GM18505 (cell line): ENCODE data around the gene MSX1.

Experiments used
- ATAC-seq: cut with Tn5 transposase; IDR thresholded peaks from one replicate; pipeline ENCODE4 v1.9.1; 2021; ENCODE audit not compliant: unreplicated experiment
- POLR2A ChIP-seq: IDR thresholded peaks from 4 replicates; pipeline ENCODE4 v1.6.1; 2011; ENCODE audit warnings: borderline replicate concordance; ENCODE audit not compliant: insufficient read depth, insufficient read length; ENCODE audit errors: extremely low read depth

Gene MSX1

GRCh38 chr4:4866866-4867374 is 7.5 kb downstream of the MSX1 start:
- no peak for ATAC-seq
- no peak for TF ChIP-seq POLR2A

- no peak for TF ChIP-seq POLR2A
- ATAC-seq, result no peak
Measured at GRCh38 chr4:4867375-4868039, 8.0 kb downstream of the MSX1 start.

- TF ChIP-seq POLR2A, result no peak
- no peak for ATAC-seq
Measured at GRCh38 chr4:4868040-4868757, 8.7 kb downstream of the MSX1 start.

GRCh38 chr4:4868758-4869723 is 9.6 kb downstream of the MSX1 start:
- TF ChIP-seq POLR2A, result no peak
- no peak for ATAC-seq

DNA sequence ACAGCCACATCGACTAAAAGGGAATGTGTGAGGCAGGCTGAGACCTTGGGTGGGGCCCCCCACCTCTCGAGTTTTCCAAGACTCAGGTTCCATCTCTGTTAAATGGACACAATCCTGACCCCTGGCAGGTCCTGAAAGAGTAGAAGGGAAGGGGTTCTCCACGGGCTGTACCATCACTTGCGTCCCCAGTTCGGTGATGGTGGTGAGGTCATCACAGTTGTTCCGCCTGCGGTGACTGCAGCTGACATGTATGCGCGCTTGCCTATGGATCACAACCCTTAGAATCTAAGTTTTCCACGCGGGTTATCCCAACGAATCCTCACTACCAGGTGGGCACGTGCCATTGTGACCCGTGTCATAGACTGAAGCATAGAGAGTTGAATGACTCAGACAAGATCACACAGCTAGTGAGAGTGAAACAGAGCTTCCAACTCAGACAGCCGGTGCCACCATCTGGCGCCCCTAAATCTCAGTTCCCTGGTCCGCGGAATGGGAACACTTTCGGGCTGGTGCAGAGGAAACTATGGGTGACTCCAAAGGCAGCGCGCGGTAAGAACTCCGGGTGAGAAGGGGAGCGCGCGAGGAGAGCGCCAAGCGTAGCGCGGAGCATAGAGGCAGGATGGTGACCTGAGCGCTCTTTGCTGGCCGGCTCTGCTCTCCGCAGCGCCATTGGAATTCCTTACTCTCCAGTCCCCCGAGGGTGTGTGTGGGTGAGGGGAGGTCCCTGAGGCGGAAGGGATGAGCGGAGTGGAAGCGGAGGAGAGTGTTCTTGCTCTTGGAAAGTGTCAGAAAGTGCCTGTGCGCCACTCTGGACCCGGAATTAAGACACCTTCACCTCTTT is 10.5 kb downstream of the MSX1 start:
- no peak for ATAC-seq
- TF ChIP-seq POLR2A, result no peak

DNA sequence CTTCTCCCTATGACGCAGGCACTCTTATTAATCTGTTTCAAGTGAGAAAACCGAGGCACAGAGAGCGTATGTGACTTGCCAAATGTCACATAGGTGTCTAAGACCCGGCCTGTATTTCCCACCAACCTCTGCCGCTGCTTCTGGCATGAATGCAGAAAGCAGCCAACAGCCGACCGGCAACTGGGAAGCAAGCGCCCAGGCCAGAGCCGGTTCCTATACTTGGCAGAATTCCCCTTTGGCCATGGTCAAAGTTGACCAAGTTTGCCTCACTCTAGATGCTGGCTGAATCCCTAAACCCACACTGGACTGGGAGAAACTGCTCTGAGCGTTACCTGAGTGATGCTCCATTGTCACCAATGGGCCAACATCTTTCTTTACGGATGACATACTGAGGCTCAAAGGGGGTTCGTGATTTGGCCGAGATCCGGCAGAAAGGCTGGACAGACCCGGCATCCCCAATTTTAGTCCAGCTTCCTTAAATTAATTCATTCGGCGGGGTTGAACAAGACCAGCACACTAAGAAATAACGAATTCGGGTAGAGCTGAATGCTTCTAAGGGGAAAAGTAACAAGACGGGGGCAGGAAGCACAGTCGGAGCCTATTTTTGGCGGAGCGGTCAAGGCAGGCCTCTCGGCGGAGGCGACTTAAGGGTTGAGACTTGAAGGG is 11.2 kb downstream of the MSX1 start:
- no peak for TF ChIP-seq POLR2A
- ATAC-seq, result no peak

GRCh38 chr4:4871242-4871572 is 11.7 kb downstream of the MSX1 start:
- no peak for TF ChIP-seq POLR2A
- no peak for ATAC-seq

DNA sequence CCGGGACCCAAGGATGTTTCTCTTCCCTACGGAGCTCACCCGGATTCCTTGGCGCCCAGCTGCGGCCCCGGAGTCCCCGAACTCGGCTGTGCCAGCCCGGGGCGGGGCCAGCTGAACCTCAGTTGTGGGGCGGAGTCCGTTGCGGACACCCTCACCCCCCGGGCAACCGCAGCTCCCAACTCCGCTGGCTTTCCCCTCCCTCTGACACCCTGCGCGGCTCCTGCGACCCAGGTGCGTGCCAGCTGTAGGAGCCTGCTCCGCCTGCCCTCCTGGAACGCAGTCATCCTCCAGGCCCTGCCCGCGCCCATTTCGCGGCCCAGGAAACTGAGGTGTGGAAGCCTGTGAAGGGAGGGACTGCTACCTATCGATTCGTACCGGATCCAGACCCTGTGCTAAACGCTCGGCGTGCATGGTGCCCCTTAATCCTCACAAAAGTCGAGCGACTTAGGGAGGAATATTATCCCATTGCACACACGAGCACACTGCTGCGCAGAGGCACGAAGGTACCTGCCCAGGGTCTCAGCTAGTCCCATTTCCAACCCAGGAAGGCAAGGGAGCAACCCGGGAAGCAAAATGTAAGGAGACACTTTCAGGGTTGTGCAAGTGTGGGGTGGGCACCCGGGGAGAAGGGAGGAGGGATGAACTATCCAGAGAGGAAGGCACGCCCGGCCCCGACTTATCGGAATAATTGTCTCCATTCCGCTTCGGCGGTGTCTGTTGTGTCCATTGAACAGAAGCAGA is 12.3 kb downstream of the MSX1 start:
- no peak for ATAC-seq
- no peak for TF ChIP-seq POLR2A

GRCh38 chr4:4872314-4872903 is 12.9 kb downstream of the MSX1 start:
- no peak for ATAC-seq
- no peak for TF ChIP-seq POLR2A

DNA sequence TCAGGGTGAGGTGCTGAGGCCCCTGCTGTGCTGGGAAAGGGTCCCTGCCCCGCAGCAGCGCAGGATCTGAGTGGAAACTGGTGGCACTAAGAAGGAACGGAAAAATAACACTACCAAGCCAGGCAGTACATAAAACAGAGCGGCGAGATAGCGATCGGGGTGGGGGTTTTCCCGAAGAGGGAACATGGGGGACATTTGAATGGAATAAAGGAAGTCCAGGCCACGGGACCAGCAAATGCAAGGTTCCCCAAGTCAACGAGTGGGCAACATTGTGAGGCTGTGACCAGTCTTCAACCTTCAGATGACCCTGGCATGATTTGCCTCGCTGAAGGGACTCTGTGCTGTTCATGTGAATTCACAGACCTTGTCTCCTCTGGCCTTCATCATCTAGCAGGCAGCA is 13.7 kb downstream of the MSX1 start:
- TF ChIP-seq POLR2A, result no peak
- no peak for ATAC-seq

GRCh38 chr4:4874254-4874653 is 14.8 kb downstream of the MSX1 start:
- no peak for TF ChIP-seq POLR2A
- ATAC-seq, result no peak
